Measurements from ENCODE around the gene ADRA2A.

ADRA2A gene

DNA sequence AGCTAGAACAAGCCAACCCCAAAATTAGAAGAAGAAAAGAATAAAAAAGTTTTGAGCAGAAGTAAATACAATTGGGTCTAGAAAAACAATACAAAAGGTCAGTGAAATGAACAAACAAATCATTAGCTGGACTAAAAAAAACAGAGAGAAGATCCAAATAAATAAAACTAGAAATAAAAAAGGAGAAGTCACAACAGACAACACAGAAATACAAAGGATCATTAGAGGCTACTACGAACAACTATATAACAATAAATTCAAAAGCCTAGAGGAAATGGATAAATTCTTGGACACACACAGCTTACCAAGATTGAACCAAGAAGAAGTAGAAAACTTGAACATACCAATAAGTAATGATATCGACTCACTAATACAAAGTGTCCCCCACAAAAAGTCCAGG lies 13.4 kb upstream of the ADRA2A start:
- TF ChIP-seq, protein P1, sequence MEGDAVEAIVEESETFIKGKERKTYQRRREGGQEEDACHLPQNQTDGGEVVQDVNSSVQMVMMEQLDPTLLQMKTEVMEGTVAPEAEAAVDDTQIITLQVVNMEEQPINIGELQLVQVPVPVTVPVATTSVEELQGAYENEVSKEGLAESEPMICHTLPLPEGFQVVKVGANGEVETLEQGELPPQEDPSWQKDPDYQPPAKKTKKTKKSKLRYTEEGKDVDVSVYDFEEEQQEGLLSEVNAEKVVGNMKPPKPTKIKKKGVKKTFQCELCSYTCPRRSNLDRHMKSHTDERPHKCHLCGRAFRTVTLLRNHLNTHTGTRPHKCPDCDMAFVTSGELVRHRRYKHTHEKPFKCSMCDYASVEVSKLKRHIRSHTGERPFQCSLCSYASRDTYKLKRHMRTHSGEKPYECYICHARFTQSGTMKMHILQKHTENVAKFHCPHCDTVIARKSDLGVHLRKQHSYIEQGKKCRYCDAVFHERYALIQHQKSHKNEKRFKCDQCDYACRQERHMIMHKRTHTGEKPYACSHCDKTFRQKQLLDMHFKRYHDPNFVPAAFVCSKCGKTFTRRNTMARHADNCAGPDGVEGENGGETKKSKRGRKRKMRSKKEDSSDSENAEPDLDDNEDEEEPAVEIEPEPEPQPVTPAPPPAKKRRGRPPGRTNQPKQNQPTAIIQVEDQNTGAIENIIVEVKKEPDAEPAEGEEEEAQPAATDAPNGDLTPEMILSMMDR (conservative IDR thresholded peaks at IDR 0.05): no peak
- no peak overlapping the region for H3K27ac ChIP-seq

DNA sequence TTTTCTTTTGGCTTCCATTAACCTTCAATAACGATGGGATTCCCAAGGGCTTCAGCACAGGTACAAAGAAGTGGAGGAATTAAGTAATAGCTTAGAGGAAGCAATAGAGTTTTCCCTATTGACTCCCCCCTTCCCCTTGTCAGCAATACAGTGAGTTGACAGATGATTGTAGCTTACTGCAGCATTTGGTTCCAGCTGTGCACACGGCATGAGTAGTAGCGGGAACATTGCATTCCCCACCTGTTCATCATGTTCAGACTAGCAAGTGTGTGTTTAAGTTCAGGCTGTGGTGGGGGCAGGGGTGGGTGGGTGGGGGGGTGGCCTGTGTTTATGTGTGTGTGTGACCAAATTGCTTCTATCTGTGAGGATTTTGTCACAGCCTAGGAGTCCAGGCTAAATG lies 4.6 kb upstream of the ADRA2A start:
- TF ChIP-seq, protein P1 (conservative IDR thresholded peaks at IDR 0.05): no peak
- H3K27ac ChIP-seq: no peak overlapping the region

DNA sequence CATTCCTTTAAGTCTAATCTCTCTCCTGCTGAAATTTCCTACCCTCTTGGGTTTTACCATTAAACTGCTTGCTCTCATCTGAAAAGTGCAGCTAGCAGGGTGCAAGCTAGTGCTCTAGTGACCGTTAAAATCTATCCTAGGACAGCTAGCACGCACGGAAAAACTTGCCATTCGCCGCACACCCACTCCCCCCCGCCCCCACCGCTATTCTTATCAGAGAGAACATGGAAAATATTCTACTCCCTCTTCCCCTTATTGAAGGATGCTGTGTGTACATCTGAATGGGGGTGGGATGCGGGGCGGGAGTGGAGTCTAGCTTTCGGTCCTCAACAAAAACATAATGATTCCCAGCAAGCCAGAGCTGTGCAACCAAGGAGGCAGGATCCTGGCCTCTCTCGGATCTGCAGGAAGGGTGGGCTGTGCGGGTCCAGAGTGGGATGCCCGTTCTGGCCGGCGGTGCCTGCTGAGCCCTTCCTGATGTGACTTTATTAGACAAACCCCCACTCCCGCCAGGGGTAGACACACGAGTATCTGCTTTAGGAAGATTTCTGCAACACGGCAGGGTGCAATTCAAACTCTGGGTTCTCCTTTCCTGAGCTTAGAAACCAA lies 1.1 kb upstream of the ADRA2A start:
- peak overlapping the region; percentile 69; the same call in 1 of the 2 replicates for H3K27ac ChIP-seq
- TF ChIP-seq, protein P1 (conservative IDR thresholded peaks at IDR 0.05): no peak

DNA sequence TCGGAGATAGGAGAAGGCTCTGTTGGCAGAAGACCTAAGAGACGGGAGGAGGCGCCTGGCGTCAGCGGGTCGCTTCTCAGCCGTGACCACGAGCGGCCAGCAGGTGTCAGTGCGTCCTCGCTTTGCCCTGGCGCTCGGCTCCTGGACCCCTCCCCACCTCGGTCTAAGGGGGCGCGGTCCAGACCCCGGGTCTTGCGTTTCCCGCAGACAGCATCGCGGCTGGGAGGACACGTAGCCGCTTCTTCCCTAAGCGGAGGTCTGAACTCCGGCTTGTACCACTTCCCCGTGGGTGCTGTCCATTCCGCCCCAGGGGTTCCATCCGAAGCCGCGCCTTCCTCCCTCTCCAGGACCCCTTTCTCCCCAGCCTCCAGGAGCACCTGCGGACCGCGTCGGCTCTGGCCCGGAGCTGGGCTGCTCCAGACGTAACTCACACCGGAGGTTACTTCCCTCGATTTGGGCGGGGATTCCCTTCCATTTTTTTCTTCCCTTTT lies 593 bp upstream of the ADRA2A start:
- TF ChIP-seq, protein P1 (conservative IDR thresholded peaks at IDR 0.05): peak; percentile 90
- H3K27ac ChIP-seq: peak overlapping the region; percentile 69

DNA sequence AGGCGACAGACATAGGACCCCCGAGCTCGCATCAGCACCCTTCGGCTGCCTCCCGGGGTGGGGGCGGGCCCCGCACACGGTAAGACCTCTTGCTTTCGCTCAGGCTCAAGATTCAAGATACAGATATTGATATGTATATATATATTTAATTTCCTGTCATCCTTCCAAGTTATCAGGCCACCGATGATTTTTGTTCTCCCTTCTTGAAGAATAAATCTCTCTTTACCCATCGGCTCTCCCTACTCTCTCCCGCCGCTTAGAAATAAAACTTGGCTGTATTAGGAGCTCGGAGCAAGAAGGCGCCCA lies 603 bp downstream of the ADRA2A start:
- peak overlapping the region; percentile 69 for H3K27ac ChIP-seq
- TF ChIP-seq, protein P1 (conservative IDR thresholded peaks at IDR 0.05): no peak

DNA sequence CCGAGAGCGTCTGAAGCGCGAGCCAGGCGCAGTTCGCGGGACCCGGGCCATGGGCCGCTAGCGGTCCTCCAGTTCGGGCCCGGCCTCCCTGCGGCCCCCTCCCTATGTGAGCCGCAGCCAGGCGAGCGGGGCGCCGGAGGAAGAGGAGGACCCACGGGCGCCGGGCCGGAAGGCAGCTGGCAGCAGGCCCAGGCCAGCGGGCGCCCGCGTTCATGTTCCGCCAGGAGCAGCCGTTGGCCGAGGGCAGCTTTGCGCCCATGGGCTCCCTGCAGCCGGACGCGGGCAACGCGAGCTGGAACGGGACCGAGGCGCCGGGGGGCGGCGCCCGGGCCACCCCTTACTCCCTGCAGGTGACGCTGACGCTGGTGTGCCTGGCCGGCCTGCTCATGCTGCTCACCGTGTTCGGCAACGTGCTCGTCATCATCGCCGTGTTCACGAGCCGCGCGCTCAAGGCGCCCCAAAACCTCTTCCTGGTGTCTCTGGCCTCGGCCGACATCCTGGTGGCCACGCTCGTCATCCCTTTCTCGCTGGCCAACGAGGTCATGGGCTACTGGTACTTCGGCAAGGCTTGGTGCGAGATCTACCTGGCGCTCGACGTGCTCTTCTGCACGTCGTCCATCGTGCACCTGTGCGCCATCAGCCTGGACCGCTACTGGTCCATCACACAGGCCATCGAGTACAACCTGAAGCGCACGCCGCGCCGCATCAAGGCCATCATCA lies 1.1 kb downstream of the ADRA2A start:
- peak overlapping the region; percentile 69 for H3K27ac ChIP-seq
- TF ChIP-seq, protein P1 (conservative IDR thresholded peaks at IDR 0.05): no peak

DNA sequence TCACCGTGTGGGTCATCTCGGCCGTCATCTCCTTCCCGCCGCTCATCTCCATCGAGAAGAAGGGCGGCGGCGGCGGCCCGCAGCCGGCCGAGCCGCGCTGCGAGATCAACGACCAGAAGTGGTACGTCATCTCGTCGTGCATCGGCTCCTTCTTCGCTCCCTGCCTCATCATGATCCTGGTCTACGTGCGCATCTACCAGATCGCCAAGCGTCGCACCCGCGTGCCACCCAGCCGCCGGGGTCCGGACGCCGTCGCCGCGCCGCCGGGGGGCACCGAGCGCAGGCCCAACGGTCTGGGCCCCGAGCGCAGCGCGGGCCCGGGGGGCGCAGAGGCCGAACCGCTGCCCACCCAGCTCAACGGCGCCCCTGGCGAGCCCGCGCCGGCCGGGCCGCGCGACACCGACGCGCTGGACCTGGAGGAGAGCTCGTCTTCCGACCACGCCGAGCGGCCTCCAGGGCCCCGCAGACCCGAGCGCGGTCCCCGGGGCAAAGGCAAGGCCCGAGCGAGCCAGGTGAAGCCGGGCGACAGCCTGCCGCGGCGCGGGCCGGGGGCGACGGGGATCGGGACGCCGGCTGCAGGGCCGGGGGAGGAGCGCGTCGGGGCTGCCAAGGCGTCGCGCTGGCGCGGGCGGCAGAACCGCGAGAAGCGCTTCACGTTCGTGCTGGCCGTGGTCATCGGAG lies 1.8 kb downstream of the ADRA2A start:
- no peak overlapping the region for H3K27ac ChIP-seq
- TF ChIP-seq, protein P1 (conservative IDR thresholded peaks at IDR 0.05): no peak
